ENCODE results near the gene COX10.

GRCh38 chr17:14078027-14078426, 8.7 kb downstream of the COX10 start:
- TF ChIP-seq POLR2AphosphoS5 (IDR thresholded peaks at IDR 0.05) (no peak), CTCF (IDR thresholded peaks at IDR 0.05) (no peak), POLR2A (IDR thresholded peaks at IDR 0.05) (no peak), EP300 (IDR thresholded peaks at IDR 0.05) (no peak)
